ENCODE measurements around the gene DHRSX.
A peak's percentile ranks its signal among the peaks of the same experiment; 100 is the strongest.

DHRSX gene

DNA sequence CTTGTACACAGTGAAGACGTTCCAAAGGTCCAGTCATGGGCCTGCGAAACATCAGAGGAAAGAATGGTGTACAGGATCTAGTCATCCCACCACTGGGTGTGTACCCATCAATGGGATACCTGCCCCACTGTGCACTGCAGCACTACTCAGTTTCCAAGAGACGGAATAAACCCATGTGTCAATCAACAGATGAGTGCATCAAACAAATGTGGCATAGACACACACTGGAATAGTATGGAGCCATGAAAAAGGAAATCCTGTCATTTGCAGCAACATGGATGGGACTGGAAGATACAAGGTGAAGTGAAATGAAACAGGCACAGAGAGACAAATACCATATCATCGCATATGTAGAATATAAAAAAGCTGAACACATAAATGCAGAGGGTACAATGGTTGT lies 48.0 kb downstream of the DHRSX start:
- DNase-seq = no peak

DNA sequence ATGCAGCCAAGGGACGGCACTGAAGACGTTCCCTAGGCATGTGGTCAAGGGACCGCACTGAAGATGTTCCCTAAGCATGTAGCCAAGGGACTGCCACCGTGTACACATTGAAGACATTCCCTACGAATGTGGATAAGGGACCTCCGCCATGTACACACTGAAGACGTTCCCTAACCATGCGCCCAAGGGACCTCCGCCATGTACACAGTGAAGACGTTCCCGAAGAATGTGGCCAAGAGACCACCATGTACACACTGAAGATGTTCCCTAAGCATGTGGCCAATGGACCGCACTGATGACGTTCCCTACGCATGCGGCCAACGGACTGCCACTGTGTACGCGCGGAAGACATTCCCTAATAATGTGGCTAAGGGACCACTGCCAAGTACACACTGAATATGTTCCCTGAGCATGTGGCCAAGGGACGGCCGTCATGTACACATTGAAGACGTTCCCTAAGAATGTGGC lies 48.4 kb downstream of the DHRSX start:
- DNase-seq = no peak

DNA sequence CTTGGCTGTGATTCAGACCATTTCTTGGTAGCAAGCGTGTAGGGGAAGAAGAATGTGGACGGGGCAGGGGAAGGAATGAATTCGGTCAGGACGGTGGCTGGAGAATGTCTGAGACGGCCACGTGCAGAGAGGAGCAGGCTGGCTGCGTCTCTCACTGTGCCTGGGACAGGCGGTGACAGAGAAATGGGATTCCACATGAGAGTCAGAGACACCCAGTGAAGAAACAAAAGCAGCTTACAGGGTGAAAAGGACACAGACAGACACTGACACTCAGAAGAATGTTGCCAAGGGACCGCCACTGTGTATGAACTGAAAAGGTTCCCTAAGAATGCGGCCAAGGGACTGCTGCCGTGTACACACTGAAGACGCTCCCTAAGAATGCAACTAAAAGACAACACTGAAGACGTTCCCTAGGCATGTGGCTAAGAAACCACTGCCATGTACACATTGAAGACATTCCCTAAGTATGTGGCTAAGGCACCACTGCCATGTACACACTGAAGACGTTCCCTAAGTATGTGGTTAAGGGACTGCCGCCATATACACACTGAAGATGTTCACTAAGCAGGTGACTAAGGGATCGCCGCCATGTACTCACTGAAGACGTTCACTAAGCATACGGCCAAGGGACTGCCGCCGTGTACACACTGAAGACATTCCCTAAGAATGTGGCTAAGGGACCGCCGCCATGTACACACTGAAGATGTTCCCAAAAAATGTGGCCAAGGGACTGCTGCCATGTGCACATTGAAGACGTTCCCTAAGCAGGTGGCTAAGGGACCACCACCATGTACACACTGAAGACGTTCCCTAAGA lies 49.1 kb downstream of the DHRSX start:
- no peak for DNase-seq

DNA sequence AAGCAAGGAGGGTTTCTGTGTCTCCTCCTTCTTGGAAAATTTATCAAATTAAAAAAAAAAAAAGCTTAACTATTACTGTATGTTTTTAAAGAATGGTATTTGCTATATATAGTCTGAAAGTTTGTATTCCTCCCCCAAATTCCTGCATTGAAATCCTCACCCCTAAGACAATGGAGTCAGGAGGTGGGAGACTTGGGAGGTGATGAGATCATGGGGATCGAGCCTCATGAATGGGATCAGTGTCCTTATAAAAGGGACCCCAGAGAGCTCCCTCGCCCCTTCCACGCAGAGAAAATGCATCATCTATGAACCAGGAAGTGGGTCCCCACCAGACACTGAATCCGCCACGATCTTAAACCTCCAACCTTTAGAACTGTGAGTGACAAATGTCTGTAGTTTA lies 50.1 kb downstream of the DHRSX start:
- DNase-seq = no peak

DNA sequence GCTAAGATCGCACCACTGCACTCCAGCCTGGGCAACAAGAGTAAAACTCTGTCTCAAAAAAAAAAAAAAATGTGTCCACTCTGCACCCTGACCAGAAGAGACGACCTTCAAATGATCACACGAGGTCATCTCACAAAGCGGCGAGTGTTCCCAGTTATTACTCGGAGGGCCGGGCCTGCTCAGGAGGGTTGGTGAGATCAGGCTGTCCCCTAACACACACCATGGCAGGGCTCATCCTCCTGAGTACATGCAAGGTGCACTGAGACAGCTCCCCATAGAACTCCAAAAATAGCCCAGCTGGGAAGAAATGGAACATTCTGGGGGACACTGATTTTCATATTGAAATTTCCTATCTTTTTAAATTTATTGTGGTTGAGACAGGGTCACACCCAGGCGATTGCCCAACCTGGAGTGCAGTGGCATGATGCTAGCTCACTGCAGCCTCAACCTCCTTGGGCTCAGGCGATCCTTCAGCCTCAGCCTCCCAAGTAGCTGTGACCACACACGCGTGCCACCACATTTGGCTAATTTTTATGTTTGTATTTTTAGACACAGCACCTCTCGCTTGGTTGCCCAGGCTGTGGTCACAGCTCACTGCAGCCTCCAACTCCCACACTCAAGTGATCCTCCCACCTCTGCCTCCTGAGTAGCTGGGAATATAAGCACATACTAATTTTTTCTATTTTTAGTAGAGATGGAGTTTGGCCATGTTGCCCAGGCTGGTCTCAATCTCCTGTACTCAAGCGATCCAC lies 51.5 kb downstream of the DHRSX start:
- no peak for DNase-seq

DNA sequence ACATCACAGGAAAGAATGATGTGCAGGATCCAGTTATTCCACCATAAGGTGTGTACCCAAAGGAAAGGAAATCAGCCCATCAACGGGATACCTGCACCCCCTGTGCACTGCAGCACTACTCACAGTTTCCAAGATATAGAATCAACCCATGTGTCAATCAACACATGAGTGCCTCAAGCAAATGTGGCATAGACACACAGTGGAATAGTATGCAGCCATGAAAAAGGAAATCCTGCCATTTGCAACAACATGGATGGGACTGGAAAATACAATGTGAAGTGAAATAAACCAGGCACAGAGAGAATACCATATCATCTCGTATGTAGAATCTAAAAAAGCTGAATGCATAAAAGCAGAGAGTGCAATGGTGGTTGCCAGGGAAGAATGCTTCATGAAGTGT lies 53.3 kb downstream of the DHRSX start:
- no peak for DNase-seq

DNA sequence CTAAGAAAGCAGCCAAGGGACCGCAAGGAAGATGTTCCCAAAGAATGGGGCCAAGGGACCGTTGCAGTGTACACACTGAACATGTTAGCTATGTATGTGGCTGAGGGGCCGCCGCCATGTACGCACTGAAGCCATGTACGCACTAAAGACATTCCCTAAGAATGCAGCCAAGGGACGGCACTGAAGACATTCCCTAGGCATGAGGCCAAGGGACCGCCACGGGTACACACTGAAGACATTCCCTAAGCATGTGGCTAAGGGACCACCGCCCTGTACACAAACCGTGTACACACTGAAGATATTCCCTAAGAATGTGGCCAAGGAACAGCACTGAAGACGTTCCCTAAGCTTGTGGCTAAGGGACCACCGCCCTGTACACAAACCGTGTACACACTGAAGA lies 54.0 kb downstream of the DHRSX start:
- no peak for DNase-seq

DNA sequence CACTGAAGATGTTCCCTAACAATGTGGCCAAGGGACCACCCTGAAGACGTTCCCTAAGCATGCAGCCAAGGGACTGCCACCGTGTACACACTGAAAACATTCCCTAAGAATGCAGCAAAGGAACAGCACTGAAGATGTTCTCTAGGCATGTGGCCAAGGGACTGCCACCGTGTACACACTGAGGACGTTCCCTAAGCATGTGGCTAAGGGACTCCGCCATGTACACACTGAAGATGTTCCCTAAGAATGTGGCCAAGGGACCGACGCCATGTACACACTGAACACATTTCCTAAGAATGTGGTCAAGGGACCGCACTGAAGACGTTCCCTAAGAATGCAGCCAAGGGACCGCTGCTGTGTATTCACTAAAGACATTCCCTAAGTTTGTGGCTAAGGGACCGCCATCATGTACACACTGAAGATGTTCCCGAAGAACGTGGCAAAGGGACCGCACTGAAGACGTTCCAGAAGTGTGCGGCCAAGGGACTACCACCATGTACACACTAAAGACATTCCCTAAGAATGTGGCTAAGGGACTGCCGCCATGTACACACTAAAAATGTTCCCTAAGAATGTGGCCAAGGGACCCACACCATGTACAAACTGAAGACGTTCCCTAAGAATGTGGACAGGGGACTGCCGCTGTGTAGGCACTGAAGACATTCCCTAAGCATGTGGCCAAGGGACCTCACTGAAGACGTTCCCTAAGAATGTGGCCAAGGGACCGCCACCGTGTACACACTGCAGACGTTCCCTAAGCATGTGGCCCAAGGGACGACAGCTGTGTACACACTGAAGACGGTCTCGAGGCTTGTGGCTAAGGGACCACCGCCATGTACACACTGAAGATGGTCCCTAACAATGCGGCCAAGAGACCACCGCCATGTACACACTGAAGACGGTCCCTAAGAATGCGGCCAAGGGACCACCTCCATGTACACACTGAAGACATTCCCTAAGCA lies 54.8 kb downstream of the DHRSX start:
- DNase-seq = no peak

DNA sequence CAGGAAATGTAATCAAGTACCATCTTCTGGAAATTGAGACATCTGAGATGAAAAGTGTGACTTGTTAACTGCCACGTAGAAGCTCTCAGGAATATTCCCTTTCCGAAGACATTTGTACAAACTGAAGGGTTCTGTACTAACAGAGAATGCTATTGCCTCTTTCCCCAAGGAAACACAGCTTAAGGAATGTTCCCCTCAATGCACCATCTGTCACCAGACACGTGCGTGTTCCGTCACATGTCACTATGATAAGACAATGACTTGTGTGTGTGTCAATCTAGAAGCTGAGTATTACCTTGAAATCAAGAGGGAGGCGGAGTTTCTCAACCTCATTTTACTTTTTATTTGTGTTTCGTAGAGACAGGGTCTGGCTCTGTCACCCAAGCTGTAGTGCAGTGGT lies 58.1 kb downstream of the DHRSX start:
- DNase-seq = no peak

DNA sequence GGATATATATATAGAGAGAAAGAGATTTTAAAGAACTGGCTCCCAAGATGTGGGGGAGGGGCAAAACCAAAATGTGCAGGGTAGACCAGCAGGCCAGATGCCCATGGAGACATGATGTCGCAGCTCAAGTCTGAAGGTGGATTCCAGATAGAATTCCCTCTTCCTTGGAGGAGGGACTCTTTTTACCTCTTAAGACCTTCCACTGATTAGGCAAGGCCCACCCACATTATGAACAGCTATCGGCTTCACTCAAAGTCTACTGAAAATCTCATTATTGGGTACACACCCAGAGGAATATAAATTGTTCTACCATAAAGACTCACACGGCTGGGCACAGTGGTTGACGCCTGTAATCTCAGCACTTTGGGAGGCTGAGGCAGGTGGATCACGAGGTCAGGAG lies 59.3 kb downstream of the DHRSX start:
- no peak for DNase-seq

DNA sequence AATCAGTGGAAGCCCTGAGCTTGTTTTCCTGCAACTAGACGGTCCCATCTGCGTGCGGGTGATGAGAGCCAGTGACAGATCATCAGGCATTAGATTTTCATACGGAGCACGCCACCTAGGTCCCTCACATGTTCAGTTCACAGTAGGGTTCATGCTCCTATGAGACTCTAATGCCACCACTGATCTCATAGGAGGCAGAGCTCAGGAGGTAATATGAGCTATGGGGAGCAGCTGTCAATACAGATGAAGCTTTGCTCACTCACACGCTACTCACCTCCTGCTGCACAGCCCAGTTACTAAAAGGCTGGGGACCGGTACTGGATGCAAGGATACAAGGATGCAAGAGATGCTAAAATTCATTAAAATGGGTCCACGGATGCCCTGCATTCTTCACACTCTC lies 61.2 kb downstream of the DHRSX start:
- no peak for DNase-seq

DNA sequence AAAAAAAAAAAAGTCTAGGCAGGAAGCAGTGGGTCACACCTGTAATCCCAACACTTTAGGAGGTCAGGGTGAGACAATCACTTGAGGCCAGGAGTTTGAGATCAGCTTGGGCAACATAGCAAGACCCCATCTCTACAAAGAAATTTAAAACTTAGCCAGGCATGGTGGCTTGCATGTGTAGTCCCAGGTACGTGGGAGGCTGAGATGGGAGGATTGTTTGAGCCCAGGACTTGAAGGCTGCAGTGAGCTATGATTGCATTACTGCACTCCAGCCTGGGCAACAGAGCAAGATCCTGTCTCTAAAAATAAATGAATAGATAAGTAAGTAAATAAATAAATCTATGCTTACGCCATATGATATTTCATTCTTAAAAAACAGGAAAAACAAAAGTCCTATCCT lies 65.3 kb downstream of the DHRSX start:
- no peak for DNase-seq

DNA sequence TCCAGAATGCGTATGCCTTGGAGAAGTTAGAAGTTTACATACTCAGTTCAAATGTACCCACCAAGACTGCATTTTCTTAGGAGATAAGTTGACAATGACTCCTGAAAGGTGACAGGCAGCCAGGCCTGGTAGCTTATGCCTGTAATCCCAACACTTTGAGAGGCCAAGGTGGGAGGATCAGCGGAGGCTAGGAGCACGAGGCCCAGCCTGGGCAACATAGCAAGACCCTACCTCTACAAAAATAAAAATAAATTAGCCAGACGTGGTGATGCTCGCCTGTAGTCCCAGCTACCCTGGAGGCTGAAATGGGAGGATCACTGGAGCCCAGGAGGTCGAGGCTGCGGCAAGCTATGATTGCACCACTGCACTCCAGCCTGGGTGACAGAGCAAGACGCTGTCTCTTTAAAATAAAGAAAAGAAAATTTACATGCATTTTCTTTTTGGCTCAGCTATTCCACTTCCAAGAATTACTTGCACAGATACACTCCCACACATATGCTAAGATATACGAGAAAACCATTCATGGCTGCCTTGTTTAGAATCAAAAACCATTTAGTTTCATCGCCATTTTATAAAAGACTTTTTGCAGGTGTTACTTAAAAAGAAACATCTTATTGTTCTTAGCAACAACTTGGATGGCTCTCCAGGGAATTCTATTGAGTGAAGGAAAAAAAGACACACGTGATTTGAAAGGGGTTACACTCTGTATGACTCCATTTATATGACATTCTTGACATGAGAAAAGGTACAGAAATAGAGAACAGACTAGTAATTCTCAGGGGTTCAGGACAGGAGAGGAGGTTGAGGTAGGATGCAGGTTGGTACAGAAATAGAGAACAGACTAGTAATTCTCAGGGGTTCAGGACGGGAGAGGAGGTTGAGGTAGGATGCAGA lies 66.3 kb downstream of the DHRSX start:
- DNase-seq = no peak

DNA sequence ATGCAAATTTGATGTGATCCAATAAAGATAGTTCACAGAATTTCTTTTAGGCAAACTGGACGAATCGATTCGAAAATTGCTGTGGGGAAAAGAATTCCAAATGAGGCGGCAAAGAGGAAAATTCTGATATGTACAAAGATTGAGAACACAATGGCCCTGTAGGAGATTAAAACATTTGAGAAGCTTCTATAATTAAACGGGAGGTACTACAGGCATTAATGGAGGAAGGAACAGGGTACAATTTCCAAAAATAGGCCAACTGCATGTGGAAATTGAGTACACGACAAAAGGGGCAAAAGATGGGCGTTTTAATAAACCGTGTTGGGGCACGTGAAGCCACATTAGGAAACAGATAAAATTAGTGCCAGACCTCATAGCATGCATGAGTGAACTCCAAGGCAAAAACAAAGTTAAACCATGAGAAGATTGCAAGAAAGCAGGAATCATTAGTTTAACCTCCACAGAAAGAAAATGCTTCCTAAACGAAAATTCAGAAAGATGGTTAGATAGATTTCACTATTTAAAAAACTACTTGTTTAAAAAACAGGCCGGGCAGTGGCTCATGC lies 68.4 kb downstream of the DHRSX start:
- DNase-seq = no peak

DNA sequence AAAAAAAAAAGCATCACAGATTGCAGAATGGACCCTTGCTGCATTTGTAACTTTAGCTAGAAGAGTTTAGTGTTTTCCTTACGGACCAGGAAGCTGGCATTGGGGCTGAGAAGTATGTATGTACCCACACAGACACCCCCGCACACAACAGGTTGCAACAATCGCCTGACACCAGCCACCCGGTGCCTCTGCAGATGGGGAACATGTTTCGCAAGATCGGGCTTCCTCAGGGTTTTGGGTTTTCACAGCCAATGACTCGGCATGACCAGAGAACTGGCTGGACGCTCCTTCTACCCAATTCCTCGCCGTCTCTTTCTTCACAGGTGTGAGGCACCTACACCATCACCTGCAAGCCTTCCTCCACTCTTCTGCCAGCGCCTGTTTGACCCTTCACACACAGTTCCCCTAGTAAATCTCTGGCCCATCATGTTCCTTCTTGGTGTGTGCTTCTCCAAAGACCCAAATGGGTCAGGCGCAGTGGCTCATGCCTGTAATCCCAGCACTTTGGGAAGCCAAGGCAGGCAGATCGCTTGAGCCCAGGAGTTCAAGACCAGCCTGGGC lies 70.4 kb downstream of the DHRSX start:
- DNase-seq = peak; percentile 89 to 91 (median 90)

DNA sequence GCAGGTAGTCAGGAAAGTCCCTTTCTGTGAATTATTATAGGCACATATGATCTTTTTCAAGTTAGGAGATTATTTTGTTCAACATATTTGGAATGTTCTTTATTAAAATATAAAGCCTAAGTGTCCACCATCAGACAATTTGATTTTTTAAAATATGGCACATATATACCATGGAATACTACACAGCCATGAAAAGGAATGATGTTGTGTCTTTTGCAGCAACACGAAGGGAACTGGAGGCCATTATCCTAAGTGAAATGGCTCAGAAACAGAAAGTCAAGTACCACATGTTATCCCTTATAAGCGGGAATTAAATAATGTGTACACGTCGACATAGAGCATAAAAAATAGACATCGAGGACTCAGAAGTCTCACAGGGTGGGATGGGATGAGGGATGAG lies 73.0 kb downstream of the DHRSX start:
- DNase-seq = no peak

DNA sequence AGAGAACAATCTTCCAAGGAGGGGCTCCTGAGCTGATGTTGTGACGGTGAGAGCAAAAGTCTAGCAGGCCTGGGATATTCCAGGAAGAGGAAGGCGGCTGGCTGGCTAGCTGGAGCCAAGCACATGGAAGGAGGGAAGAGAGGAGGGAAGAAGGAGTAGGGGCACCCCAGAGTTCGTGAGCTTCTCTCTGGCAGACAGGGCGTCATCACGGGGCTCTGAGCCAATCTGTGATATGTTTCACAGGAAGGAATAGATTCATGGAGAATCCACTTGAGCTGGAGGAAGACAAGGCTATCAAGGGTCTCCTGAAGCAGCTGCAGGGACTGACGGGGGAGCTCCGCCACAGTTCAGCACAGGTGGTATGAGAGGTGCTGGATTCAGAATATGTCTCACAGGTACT lies 73.6 kb downstream of the DHRSX start:
- no peak for DNase-seq

DNA sequence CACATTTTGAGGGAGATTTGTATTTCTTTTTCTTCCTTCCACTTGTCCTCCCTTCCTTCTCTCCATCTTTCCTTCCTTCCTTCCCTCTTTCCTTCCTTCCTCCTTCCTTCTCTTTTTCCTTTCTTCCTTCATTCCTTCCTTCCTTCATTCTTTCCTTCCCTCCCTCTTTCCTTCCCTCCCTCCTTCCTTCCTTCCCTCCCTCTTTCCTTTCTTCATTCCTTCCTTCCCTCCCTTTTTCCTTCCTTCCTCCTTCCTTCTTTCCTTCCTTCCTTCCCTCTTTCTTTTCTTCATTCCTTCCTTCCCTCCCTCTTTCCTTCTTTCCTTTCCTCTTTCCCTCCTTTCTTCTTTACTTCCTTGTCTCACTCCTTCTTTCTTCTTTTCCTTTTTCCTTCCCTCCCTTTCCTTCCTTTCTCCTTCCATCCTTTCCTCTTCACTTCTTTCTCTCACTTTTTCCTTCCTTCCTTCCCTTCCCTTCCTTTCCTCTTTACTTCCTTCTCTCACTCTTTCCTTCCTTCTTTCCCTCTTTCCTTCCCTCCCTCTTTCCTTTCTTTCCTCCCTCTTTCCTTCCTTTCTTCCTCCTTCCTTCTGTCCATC lies 74.4 kb downstream of the DHRSX start:
- DNase-seq = no peak

DNA sequence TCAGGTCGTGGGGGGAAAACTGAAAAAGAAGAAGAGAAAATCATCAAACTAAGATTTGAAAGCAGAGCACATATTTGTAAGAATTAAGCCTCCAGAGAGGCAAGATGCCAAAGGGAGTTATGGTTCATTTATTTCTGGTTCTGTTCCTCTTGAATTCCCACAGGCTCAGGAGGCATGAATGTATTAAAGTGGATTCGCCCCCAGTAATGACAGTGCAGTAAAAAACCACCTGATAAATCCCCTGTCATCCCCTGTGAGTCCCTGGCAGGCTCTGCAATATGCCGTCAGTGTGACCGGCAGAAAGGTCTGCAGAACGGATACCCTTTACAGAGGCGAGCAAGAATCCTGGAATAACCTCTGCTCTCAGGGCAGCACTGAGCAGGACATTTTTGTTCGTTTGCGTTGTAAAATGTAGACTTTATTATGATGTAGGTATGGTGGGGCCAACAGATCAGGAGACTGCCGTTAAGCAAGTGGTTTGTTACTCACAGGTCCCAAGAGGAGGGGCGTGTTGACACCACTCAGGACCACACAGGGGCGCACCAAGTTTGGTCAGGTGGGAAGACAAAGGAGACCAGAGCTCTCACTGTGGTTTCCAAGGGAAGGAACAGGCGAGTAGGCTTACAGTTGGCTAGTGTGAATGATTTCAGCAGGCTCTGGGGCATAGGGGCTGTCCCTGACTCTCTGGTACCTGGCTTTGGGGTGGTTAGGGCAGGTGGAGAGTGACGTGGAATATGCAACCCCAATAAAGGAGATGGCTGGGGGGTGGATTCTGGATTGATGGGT lies 75.3 kb downstream of the DHRSX start:
- DNase-seq = no peak

DNA sequence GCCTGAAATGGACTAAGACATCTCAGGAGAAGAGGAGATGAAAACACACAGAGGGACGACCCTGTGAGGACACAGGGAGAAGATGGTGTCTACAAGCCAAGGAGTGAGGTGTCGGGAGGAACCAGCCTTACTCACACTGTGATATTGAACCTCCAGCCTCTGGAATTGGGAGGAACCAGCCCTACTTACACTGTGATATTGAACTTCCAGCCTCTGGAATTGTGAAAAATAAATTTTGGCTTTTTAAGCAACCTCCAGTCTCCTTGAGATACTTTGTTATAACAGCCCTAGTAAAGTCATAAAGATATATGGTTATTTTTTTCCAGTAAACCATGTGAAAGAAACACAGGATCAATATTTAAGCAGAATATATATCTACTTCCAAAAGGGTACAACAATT lies 76.5 kb downstream of the DHRSX start:
- no peak for DNase-seq

Data from suppressor macrophage treated with lipopolysaccharide for 1 hour (primary cell).